GM23338 (cell line): ENCODE data around the gene FAM168A. TPM values are rescaled to one million over a fixed set of nuclear protein-coding genes. Genes with fewer than 3 reads are reported as not detected.
A peak's percentile ranks its signal among the peaks of the same experiment; 100 is the strongest.

ENCODE experiments used
- ATAC-seq: fragments of 200-7000 bp; cut with Tn5 transposase; 3 replicates; pipeline ENCODE4 v1.9.1; 2020
- DNase-seq: peaks from one replicate; pipeline ENCODE4 v3.0.0-alpha.2; 2015; ENCODE audit warnings: low spot score
- H2AFZ ChIP-seq: fragments of 200-600 bp; sonication (generic); 2 replicates; pipeline ENCODE4 v1.8.0; 2016; ENCODE audit warnings: antibody characterized with exemption, mild to moderate bottlenecking, moderate library complexity
- H3F3A ChIP-seq: fragments of 200-600 bp; sonication (generic); replicated peaks from 2 replicates; pipeline ENCODE4 v1.8.0; 2017; ENCODE audit warnings: antibody characterized with exemption, mixed run types, low read depth
- H3K27ac ChIP-seq: fragments of 200-600 bp; sonication (generic); 2 replicates; pipeline ENCODE4 v1.6.1; 2016; ENCODE audit warnings: low read depth
- H3K27me3 ChIP-seq: fragments of 200-600 bp; sonication (generic); 2 replicates; pipeline ENCODE4 v1.8.0; 2016; ENCODE audit warnings: mild to moderate bottlenecking, mixed run types, moderate library complexity; ENCODE audit not compliant: insufficient read depth
- H3K36me3 ChIP-seq: fragments of 200-600 bp; sonication (generic); 2 replicates; pipeline ENCODE4 v1.8.0; 2016; ENCODE audit warnings: mild to moderate bottlenecking; ENCODE audit not compliant: insufficient read depth
- H3K4me1 ChIP-seq: fragments of 200-600 bp; sonication (generic); 2 replicates; pipeline ENCODE4 v1.8.0; 2016; ENCODE audit warnings: mild to moderate bottlenecking, moderate library complexity; ENCODE audit not compliant: insufficient read depth
- H3K4me2 ChIP-seq: fragments of 200-600 bp; sonication (generic); 2 replicates; pipeline ENCODE4 v1.7.1; 2017; ENCODE audit warnings: mixed run types
- H3K4me3 ChIP-seq: fragments of 200-600 bp; sonication (generic); 2 replicates; pipeline ENCODE4 v1.6.1; 2016; ENCODE audit warnings: mixed run types
- H3K79me2 ChIP-seq: fragments of 200-600 bp; sonication (generic); replicated peaks from 2 replicates; pipeline ENCODE4 v1.8.0; 2017; ENCODE audit warnings: mild to moderate bottlenecking; ENCODE audit not compliant: insufficient read depth
- H3K9me2 ChIP-seq: fragments of 200-600 bp; sonication (generic); 2 replicates; pipeline ENCODE4 v1.8.0; 2017; ENCODE audit not compliant: insufficient read depth
- H4K20me1 ChIP-seq: fragments of 200-600 bp; sonication (generic); replicated peaks from 2 replicates; pipeline ENCODE4 v1.8.0; 2017; ENCODE audit warnings: mild to moderate bottlenecking; ENCODE audit not compliant: insufficient read depth
- H3K27ac Mint-ChIP-seq: 2 replicates; pipeline ENCODE4 v1.8.0; 2020; ENCODE audit warnings: inconsistent platforms, mild to moderate bottlenecking, moderate library complexity, mixed read lengths
- H3K27me3 Mint-ChIP-seq: 3 replicates; pipeline ENCODE4 v1.8.0; 2022; ENCODE audit warnings: low read depth, mild to moderate bottlenecking, moderate library complexity, mixed read lengths, inconsistent platforms; ENCODE audit not compliant: insufficient read depth, poor library complexity
- H3K36me3 Mint-ChIP-seq: 3 replicates; pipeline ENCODE4 v1.8.0; 2021; ENCODE audit warnings: low read depth, mild to moderate bottlenecking, inconsistent platforms, moderate library complexity, mixed read lengths
- H3K4me1 Mint-ChIP-seq: 3 replicates; pipeline ENCODE4 v1.8.0; 2020; ENCODE audit warnings: mild to moderate bottlenecking, inconsistent platforms, mixed read lengths
- H3K4me3 Mint-ChIP-seq: 3 replicates; pipeline ENCODE4 v1.8.0; 2021; ENCODE audit warnings: moderate library complexity, mild to moderate bottlenecking, inconsistent platforms, mixed read lengths
- H3K9me3 Mint-ChIP-seq: 3 replicates; pipeline ENCODE4 v1.8.0; 2020; ENCODE audit warnings: moderate library complexity, mild to moderate bottlenecking, inconsistent platforms, mixed read lengths
- CREB1 ChIP-seq: fragments of 250-450 bp; sonication (Bioruptor Pico); IDR thresholded peaks from 2 replicates; pipeline ENCODE4 v1.5.0; 2020; ENCODE audit warnings: low read depth, mild to moderate bottlenecking, moderate library complexity
- CTCF ChIP-seq, 2 experiments: fragments of 200-600 bp in 1 of 2; sonication (generic) in 1 of 2; conservative IDR thresholded peaks; 2 replicates each; pipeline versions ENCODE4 v1.5.1 to v1.6.1; 2016 to 2017; ENCODE audit warnings: antibody characterized with exemption in 2 of 2, low read depth in 2 of 2, mild to moderate bottlenecking in 2 of 2, moderate library complexity in 1 of 2
- EZH2phosphoT487 ChIP-seq: fragments of 200-600 bp; sonication (generic); IDR thresholded peaks from one replicate; pipeline ENCODE4 v1.8.1; 2018; ENCODE audit warnings: antibody characterized with exemption; ENCODE audit not compliant: unreplicated experiment
- REST ChIP-seq: IDR thresholded peaks from one replicate; pipeline ENCODE4 v1.6.1; 2018; ENCODE audit warnings: antibody characterized with exemption; ENCODE audit not compliant: unreplicated experiment
- STAT1 ChIP-seq: IDR thresholded peaks from one replicate; pipeline ENCODE4 v1.6.1; 2016; ENCODE audit warnings: antibody characterized with exemption; ENCODE audit not compliant: unreplicated experiment
- ZNF462 ChIP-seq: fragments of 250-450 bp; sonication (Bioruptor Pico); IDR thresholded peaks from 2 replicates; pipeline ENCODE4 v1.5.0; 2020; ENCODE audit warnings: mild to moderate bottlenecking, moderate library complexity
- polyA plus RNA-seq: library from polyadenylated mRNA; unstranded; fragments of >200 nt; fragmentation: Nextera tagmentation; extraction: Ambion mirVana; gene quantifications from 2 replicates; pipeline ENCODE4 v1.2.1, GENCODE V29; 2016
- total RNA-seq: library from RNA; depleted of rRNA; stranded (reverse); fragments of >200 nt; shearing (Covaris generic); gene quantifications from 2 replicates; pipeline ENCODE4 v1.2.3, GENCODE V29; 2014

Gene FAM168A
- total and polyA plus RNA-seq, 2 experiments from 2014 or later = 8.0 to 20.3 TPM

- TF ChIP-seq STAT1 (no peak), EZH2phosphoT487 (no peak), CTCF (conservative IDR thresholded peaks at IDR 0.05; ENCODE audit: low read depth in 2 of 2) (peak; percentile 19 to 55; a peak in 2 of 4 replicates), CREB1 (CRISPR knock-in tag) (no peak), REST (no peak)
- H3K4me1 Mint-ChIP-seq = 0 out of 3 replicates have a peak, but pooled peaks cover 2% of the 10 kb centered on the region
- H3K4me1 ChIP-seq = peaks cover 6% of the 10 kb centered on the region; the same call in 1 of the 2 replicates
- H3K27me3 Mint-ChIP-seq = peaks cover 13% of the 10 kb centered on the region
- DNase-seq (peak; percentile 64), ATAC-seq (peak; percentile 35)
- no peaks in the 10 kb centered on the region for H3K36me3 Mint-ChIP-seq
- H3K79me2 ChIP-seq = no peaks in the 10 kb centered on the region
- no peak overlapping the region for H3K27ac Mint-ChIP-seq
- no peak overlapping the region for H3K4me2 ChIP-seq
- no peaks in the 10 kb centered on the region for H3K36me3 ChIP-seq
- no peak overlapping the region for H3K4me3 ChIP-seq
- H3K4me3 Mint-ChIP-seq = no peak overlapping the region
- no peaks in the 10 kb centered on the region for H3K27me3 ChIP-seq
- H3K27ac ChIP-seq = no peak overlapping the region
- no peaks in the 10 kb centered on the region for H3K9me2 ChIP-seq
- no peaks in the 10 kb centered on the region; the same call in 2 of the 3 replicates for H3K9me3 Mint-ChIP-seq
- H3F3A ChIP-seq = 0 out of 2 replicates have a peak, but pooled peaks cover 9% of the 10 kb centered on the region
- H2AFZ ChIP-seq = no peak overlapping the region
- no peaks in the 10 kb centered on the region; the same call in none of the 2 replicates for H4K20me1 ChIP-seq
These were observed 240.7 kb downstream of the FAM168A start for GRCh38 chr11:73356979-73357860.

GRCh38 chr11:73355109-73355508 lies 242.8 kb downstream of the FAM168A start:
- DNase-seq (no peak), ATAC-seq (no peak)
- H3K9me2 ChIP-seq = no peaks in the 10 kb centered on the region
- H3K27me3 Mint-ChIP-seq = peaks cover 9% of the 10 kb centered on the region
- no peaks in the 10 kb centered on the region for H3K9me3 Mint-ChIP-seq
- no peaks in the 10 kb centered on the region for H3K36me3 Mint-ChIP-seq
- H3K4me1 ChIP-seq = no peaks in the 10 kb centered on the region; the same call in 1 of the 2 replicates
- no peak overlapping the region for H3K4me2 ChIP-seq
- no peaks in the 10 kb centered on the region for H3K79me2 ChIP-seq
- no peak overlapping the region for H3K4me3 ChIP-seq
- H3F3A ChIP-seq = no peaks in the 10 kb centered on the region; the same call in 1 of the 2 replicates
- peaks cover 6% of the 10 kb centered on the region; the same call in 1 of the 2 replicates for H4K20me1 ChIP-seq
- H3K4me1 Mint-ChIP-seq = no peaks in the 10 kb centered on the region
- no peak overlapping the region for H3K27ac Mint-ChIP-seq
- no peak overlapping the region for H3K27ac ChIP-seq
- no peaks in the 10 kb centered on the region for H3K36me3 ChIP-seq
- no peak overlapping the region for H2AFZ ChIP-seq
- H3K27me3 ChIP-seq = no peaks in the 10 kb centered on the region
- no peak overlapping the region for H3K4me3 Mint-ChIP-seq
- TF ChIP-seq ZNF462 (CRISPR knock-in tag) = no peak
